ENCODE data around the gene KCNK10. TPM values are rescaled to one million over a fixed set of nuclear protein-coding genes. Genes with fewer than 3 reads are reported as not detected.

The KCNK10 gene
- total RNA-seq, 1 experiment from 2014 or later = 2.9 TPM

DNA sequence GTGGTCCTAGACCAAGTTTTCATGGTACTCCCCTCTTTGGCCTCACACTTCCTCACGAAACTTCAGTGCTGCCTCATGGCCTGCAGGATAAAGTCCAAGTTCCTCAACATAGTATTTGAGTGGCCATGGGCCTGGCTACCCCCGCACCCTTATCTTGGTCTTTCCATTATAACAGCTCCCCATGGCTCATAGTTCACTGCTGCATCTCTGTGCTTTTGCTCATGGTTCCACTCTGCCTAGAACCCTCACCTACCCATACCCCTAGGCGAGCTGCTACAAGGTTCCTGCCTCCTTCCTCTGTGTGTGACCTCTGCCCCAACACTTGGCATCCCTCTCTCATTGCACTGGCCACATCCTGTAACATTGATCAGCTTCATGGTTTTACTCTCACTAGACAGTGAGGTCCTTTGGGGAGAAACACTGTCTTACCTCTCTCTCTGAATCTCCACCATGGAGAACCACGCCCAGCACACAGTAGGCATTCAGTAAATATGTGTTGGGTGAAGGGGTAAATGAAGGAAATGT is 159.3 kb downstream of the KCNK10 start:
- ChIA-PET POLR2A (no interaction called here), CTCF (no interaction called here)
- Histone ChIP-seq H3K4me3 (ENCODE audit: low read depth, low read length) (no peak overlapping the region), H3K9me3 (0 out of 2 replicates have a peak, but pooled peaks cover 2% of the 10 kb centered on the region), H3K36me3 (ENCODE audit: control insufficient read depth, insufficient read depth, low read length) (no peaks in the 10 kb centered on the region), H3K4me1 (no peaks in the 10 kb centered on the region), H3K27me3 (replicated peaks; ENCODE audit: control insufficient read depth, insufficient read depth, low read length) (0 out of 2 replicates have a peak, but pooled peaks cover 2% of the 10 kb centered on the region)
- intact Hi-C loops (cut with micrococcal nuclease; ENCODE audit: unreplicated experiment) = no loop called here
- DNase-seq = no peak
- Mint-ChIP-seq H3K27ac (ENCODE audit: unreplicated experiment) (no peak overlapping the region), H3K9me3 (ENCODE audit: unreplicated experiment) (no peaks in the 10 kb centered on the region), H3K4me1 (ENCODE audit: low read depth, unreplicated experiment) (no peaks in the 10 kb centered on the region), H3K36me3 (ENCODE audit: insufficient read depth, unreplicated experiment) (no peaks in the 10 kb centered on the region), H3K27me3 (ENCODE audit: insufficient read depth, unreplicated experiment) (peaks cover 17% of the 10 kb centered on the region), H3K4me3 (ENCODE audit: unreplicated experiment) (no peak overlapping the region)
- no peak for TF ChIP-seq CTCF (IDR thresholded peaks at IDR 0.05; ENCODE audit: insufficient read depth in 1 of 2, low read depth in 1 of 2, low read length in 1 of 2, severe bottlenecking in 1 of 2, unreplicated experiment in 1 of 2)
- BruUV-seq (replicated peaks) = no TSS peak

DNA sequence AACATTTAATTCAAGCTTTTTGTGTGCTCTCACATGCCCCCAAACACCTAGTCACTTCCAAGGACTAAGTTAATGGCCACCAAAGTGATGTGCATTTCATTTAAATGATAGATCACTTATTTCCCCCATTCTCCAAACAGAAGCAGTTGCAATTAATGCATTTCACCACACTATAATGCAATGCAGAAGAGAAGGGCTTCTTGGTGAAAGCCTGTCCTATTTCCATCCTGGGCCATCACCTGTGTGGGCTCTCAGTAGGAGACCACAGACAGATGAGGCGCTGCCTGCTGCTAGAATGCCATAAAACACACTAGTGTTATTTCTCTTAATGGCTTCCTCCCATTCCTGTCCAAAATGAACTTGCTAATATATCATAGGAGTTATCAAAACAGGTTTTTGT is 166.9 kb downstream of the KCNK10 start:
- H3K27me3 Mint-ChIP-seq (ENCODE audit: insufficient read depth, unreplicated experiment) = peaks cover 15% of the 10 kb centered on the region
- no TSS peak for BruUV-seq (replicated peaks)
- no peaks in the 10 kb centered on the region for H3K36me3 Mint-ChIP-seq (ENCODE audit: insufficient read depth, unreplicated experiment)
- Histone ChIP-seq H3K4me3 (ENCODE audit: low read depth, low read length) (no peak overlapping the region), H3K36me3 (ENCODE audit: control insufficient read depth, insufficient read depth, low read length) (no peaks in the 10 kb centered on the region), H3K9me3 (no peaks in the 10 kb centered on the region), H3K4me1 (no peaks in the 10 kb centered on the region), H3K27me3 (replicated peaks; ENCODE audit: control insufficient read depth, insufficient read depth, low read length) (0 out of 2 replicates have a peak, but pooled peaks cover 2% of the 10 kb centered on the region)
- no peaks in the 10 kb centered on the region for H3K4me1 Mint-ChIP-seq (ENCODE audit: low read depth, unreplicated experiment)
- ChIA-PET CTCF (no interaction called here), POLR2A (no interaction called here)
- TF ChIP-seq CTCF (IDR thresholded peaks at IDR 0.05; ENCODE audit: insufficient read depth in 1 of 2, low read depth in 1 of 2, low read length in 1 of 2, severe bottlenecking in 1 of 2, unreplicated experiment in 1 of 2) = no peak
- H3K4me3 Mint-ChIP-seq (ENCODE audit: unreplicated experiment) = no peak overlapping the region
- H3K27ac Mint-ChIP-seq (ENCODE audit: unreplicated experiment) = no peak overlapping the region
- intact Hi-C loops (cut with micrococcal nuclease; ENCODE audit: unreplicated experiment) = no loop called here
- no peaks in the 10 kb centered on the region for H3K9me3 Mint-ChIP-seq (ENCODE audit: unreplicated experiment)
- DNase-seq = no peak

DNA sequence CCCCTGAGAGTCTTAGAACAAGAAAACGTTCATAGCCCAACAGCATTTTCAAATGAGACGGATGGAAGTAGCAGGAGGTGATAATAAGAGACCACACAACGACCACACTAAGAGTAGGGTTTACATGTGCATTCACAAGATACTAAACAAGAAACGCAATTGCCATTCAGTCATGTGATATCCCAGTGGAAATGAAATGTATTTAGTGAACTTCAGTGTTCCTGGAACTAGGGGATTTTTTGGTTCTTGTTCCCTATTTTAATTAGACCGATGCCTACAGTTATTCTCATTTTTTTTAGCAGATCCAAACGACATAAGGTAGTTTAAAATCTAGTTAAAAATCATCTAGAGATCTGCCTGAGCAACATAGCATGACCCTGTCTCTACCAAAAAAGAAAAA is 168.1 kb downstream of the KCNK10 start:
- CTCF ChIA-PET = no interaction called here
- H3K27ac Mint-ChIP-seq (ENCODE audit: unreplicated experiment) = no peak overlapping the region
- Histone ChIP-seq H3K9me3 (no peaks in the 10 kb centered on the region), H3K36me3 (ENCODE audit: control insufficient read depth, insufficient read depth, low read length) (no peaks in the 10 kb centered on the region), H3K27me3 (replicated peaks; ENCODE audit: control insufficient read depth, insufficient read depth, low read length) (no peaks in the 10 kb centered on the region), H3K4me3 (ENCODE audit: low read depth, low read length) (no peak overlapping the region), H3K4me1 (no peaks in the 10 kb centered on the region)
- POLR2A ChIA-PET = no interaction called here
- H3K27me3 Mint-ChIP-seq (ENCODE audit: insufficient read depth, unreplicated experiment) = peaks cover 9% of the 10 kb centered on the region
- DNase-seq = no peak
- intact Hi-C loops (cut with micrococcal nuclease; ENCODE audit: unreplicated experiment) = no loop called here
- TF ChIP-seq CTCF (IDR thresholded peaks at IDR 0.05; ENCODE audit: insufficient read depth in 1 of 2, low read depth in 1 of 2, low read length in 1 of 2, severe bottlenecking in 1 of 2, unreplicated experiment in 1 of 2) = no peak
- BruUV-seq (replicated peaks) = no TSS peak
- no peaks in the 10 kb centered on the region for H3K9me3 Mint-ChIP-seq (ENCODE audit: unreplicated experiment)
- H3K4me1 Mint-ChIP-seq (ENCODE audit: low read depth, unreplicated experiment) = no peaks in the 10 kb centered on the region
- no peaks in the 10 kb centered on the region for H3K36me3 Mint-ChIP-seq (ENCODE audit: insufficient read depth, unreplicated experiment)
- H3K4me3 Mint-ChIP-seq (ENCODE audit: unreplicated experiment) = no peak overlapping the region

Data from Caco-2 (cell line).